HG03521 (cell line): Measurements from ENCODE around the gene MYZAP.

ENCODE experiments used
- ATAC-seq: cut with Tn5 transposase; IDR thresholded peaks from one replicate; pipeline ENCODE4 v1.9.1; 2021; ENCODE audit warnings: mild to moderate bottlenecking, moderate library complexity; ENCODE audit not compliant: unreplicated experiment

Gene MYZAP

GRCh38 chr15:57691082-57691481 lies 99.4 kb downstream of the MYZAP start:
- ATAC-seq: no peak

DNA sequence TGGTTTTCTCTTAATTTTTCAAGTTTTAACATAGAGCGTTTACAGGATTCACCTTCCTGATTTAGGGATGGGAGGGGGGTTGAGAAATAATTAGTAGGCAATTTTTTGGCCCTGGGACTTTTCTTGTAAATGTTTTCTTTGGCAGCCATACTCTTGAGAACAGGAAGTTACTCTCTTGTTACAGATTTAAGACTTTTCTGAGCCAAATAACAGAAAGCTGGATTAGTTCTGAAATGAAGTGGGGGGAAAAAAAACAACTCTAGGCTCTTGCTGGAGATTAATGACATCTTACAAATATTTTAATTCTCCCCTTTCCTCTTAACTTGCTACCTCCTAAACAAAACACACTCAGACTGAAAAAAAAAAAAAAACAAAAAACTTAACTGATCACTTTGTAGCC lies 101.0 kb downstream of the MYZAP start:
- ATAC-seq: no peak

DNA sequence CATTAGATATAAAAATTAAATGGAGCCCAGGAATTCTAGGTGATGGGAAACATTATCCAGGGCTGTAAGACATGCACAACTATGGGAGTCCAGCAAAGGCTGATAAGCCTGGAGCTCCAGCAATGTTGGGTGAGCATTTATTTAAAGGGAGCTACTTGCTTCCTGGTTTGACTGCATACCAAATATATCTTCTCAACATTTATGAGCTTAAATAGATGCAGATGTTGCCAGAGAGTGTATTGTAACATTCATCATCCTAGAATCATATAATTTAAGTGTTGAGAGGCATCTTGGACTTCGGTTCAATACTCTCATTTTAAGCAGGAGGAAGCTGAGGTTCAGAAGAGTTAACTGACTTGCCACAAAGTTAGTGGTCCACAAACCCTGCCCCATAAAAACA lies 102.6 kb downstream of the MYZAP start:
- no peak for ATAC-seq

DNA sequence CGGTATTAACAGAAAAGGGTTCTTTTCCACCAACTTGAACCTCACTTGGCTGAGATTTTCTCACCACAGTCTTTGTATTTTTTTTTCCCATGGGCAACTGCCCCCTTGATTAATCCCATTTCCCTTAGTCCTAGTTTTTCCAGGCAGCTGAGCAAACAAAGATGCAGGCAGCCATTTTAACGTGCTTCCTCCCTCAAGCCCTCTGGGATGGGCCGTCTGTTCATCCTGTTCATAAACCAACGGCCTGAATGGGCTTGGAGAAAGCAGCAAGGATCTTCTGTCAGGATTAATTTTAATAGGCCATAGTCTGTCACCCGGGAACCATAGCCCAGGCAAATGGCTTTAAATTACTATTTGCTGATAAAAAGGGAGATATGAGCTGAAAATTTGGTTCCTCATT lies 104.4 kb downstream of the MYZAP start:
- no peak for ATAC-seq

- ATAC-seq: no peak
Observed at GRCh38 chr15:57697588-57697987, 105.9 kb downstream of the MYZAP start.

- ATAC-seq: no peak
Observed at GRCh38 chr15:57698243-57698642, 106.5 kb downstream of the MYZAP start.

- no peak for ATAC-seq
Observed at GRCh38 chr15:57698991-57699390, 107.3 kb downstream of the MYZAP start.

GRCh38 chr15:57703387-57703786 lies 111.7 kb downstream of the MYZAP start:
- ATAC-seq: no peak

DNA sequence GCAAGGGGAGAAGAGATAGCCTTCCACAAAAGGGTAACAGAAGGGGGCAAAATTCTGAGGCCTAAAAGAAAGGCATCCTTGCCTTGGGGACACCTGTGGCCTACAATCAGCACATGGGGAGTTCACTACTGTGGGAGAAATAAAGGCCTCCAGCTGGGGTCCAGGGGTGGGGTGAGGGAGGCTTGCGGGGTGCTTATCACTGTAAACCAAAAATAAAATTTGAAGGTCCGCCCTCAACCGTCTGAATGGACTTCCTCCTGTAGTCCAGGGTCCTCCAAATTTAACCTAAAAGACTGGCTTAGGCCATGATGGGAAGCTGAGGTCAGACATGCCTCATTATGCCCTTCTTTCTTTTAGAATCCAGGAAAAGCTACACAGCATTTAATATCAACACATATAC lies 112.7 kb downstream of the MYZAP start:
- ATAC-seq: no peak

- ATAC-seq: peak; percentile 6
Observed at GRCh38 chr15:57705746-57706404, 114.2 kb downstream of the MYZAP start.

GRCh38 chr15:57706405-57707209 lies 114.9 kb downstream of the MYZAP start, which contains the start of gene POLR2M:
Gene POLR2M (plus strand): TSS chr15:57706714. CDS start chr15:57706843, 129 bp downstream.
- peak; percentile 90 for ATAC-seq

DNA sequence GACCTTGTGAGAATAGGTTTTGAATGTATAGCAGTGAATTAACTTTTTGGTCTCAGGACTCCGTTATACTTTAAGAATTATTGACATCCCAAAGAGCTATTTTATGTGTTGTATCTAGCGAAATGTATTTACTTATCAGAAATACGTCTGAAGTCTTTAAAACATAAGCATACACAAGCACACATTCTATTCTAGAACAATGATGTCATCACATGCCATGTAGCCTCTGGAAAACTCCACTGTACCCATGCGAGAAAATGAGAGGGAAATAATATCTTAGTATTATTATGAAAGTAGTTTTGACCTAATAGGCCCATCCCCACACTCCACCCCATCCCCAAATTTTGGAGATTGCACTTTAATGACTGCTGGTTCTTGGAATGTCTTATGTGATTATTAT lies 116.3 kb downstream of the MYZAP start:
- no peak for ATAC-seq

GRCh38 chr15:57718309-57718708 lies 126.6 kb downstream of the MYZAP start:
- ATAC-seq: no peak

DNA sequence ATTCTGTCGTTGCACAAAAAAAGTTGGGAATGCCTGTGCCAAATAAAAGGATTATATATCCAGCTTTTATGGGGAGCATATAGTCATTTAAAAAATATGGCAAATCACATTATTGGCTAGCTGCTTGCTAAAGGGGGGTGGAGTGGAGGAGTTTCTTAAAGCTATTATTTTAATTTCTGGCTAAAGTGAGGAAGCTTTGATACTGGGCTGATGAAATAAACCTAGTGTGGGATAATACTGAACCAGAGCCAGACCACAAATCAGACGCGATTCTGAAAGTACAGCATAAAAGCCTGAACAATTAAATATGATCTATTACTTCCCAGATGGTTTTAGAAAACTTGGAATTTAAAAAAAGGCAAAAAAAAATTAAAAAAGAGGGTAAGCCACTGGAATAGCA lies 129.2 kb downstream of the MYZAP start:
- no peak for ATAC-seq

DNA sequence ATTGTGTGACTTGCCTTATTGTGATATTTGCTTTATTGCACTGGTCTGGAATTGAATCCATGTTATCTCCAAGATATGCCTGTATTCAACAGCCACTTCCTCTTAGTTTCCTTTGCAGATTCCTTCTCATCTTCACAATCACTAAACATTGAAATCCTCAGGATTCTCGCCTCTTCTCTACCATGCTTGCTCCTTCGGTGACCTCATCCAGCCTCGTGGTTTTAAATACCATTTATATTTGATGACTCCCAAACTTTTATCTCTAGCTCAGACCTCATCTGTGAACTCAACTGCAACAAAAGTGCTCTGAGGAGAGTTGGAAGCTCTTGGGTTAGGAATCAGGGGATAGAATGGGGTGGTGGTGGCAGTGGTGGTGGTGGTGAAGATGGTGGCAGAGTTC lies 134.7 kb downstream of the MYZAP start:
- ATAC-seq: no peak

DNA sequence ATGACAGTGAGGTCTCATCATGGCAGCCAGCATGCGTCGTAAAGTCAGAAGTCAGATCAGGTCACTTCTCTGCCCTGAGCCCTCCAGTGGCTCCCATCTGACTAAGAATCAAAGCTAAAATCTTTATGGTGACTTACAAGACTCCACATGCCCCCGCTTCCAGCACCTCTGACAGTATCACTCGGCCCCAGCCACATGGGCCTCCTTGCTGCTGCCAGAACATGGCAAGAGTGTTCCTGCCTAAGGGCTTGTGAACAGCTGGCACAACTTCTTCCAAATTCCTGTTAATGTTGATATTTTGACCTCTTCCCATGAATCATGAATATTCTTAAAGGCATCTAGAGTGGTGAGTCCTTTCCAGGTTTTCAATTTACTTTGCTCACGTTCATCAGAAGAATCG lies 135.3 kb downstream of the MYZAP start:
- ATAC-seq: no peak

DNA sequence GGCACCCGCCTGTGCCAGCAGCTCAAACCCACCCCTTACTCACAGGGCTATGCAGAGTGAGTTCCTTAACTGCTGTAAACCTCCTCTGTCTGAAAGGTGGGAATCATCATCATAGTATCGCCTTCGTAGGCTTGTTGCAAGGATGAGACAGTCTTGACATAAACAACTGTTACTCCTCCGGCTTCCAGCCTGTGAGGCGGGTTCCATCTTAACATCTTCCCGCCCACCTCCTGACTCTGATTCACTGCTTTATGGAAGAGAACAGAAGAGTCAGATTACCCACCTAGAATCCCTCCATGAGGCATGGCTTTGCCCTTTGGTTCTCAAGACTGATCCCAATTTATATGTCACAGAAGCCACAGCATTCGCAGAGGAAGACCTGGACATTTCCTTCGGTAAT lies 136.7 kb downstream of the MYZAP start:
- ATAC-seq: no peak

DNA sequence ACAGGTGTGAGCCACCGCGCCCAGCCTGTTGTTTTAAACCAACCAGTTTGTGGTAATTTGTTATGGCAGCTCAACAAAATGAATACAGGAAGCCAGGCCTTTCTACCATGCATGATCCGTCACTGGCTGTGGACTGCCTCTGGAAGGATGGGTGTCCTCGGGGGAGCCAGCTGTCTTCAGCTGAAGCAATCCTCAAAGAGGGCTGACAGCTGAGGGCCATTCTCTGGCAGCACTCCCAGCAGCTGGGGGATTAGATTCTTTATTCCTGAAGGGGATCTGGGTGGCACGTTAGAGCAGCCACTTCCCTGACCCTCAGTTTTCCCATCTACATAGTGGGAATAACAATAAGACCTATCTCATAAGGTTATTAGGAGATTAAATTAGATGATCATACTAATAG lies 139.2 kb downstream of the MYZAP start:
- no peak for ATAC-seq

DNA sequence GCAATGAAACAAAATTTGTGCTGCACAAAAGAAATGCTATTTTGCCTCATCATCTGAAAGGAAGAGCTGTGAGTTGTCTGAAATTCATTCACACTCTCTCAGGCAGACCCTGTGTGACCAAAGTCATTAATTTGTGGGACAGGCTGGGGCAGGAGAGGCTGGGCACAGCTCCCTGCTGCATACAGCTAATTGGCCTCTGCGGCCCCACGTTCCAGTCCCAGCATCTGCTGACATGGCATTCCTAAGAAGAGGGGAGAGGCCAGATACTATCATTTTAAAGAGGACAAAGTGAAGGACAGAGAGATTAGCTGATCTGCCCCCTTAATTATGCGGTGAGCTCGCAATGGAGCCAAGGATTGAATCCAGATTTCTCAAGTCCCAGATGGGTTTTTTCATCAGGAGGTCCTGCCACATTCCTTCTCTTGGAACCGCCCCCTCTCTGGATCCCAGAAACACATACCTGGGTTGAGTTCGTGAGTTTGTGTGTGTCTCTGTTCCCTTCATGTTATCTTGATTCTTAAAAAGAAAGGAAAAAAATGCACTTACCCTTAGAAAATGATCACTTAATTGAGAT lies 139.9 kb downstream of the MYZAP start:
- ATAC-seq: no peak

DNA sequence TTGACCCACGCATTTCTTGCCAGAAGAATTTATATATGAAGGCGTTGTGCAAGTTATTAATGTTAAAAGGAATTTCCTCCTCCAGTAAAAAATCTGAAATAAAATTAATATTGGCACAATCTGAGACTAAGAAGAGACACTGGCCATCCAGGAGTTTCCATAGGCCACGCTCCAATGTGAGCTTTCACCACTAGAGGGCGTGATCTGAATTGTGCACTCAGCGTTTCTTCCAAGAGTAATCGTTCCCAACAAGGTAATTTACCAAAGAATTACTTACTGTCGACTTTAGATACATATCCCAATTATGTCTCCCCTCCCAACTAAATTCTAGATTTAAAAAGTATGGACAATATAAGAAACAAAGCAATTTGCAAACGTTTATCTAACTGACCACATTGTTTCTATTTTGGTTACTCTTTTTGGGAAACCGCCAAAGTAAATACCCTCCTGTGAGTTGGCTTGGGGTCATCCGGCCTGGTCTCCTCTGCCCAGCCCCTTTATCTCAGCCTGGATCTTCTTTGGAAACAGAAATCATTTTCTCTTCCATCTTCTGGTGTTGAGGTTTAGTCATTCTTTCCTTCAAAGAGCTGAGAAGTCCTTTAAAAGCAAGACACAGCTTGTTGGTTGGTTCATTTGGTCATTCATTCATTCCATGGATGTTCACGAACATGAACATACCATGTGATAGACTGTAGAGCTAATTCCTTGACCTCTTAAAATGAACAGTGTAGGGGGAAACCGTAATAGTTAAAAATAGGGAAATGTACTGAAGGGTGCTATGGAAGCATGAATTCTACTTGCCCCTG lies 141.0 kb downstream of the MYZAP start:
- ATAC-seq: no peak

DNA sequence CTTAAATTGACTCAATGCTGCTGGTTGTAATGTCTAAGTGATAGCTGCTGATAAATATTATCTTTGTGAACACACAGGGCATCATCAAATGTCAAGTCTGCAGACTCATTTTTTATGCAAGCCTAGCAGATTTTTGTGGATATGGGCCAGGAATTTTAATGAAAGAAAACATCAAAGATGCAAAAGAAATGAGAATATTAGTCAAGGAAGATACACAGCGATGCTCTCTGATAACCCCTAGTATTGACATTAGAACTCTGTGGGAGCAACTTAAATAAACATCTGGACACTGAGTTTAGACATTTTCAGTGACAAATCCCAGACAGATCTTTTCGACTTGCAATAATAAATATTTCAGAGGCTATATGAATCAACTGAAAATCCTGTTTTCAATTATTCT lies 143.2 kb downstream of the MYZAP start:
- no peak for ATAC-seq
